ENCODE measurements around the gene GXYLT1.

GXYLT1 gene

DNA sequence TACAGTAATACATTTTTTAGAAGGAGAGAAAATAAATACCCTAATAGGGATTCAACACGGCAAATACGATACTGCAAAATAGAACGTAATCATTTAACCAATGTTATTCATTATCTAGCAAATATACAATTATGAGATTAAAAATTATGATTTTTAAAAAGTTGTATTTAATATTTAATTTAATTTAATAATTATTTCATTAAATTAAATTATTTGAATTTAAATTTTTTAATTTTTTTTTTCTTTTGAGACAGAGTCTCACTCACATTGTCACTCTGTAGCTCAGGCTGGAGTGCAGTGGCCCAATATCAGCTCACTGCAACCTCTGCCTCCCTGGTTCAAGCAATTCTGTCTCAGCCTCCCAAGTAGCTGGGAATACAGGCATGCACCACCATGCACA lies 42.0 kb downstream of the GXYLT1 start:
- no peak for FAIRE-seq
- no peak for DNase-seq (ENCODE audit: insufficient read length, low spot score)
- TF ChIP-seq, protein P1, sequence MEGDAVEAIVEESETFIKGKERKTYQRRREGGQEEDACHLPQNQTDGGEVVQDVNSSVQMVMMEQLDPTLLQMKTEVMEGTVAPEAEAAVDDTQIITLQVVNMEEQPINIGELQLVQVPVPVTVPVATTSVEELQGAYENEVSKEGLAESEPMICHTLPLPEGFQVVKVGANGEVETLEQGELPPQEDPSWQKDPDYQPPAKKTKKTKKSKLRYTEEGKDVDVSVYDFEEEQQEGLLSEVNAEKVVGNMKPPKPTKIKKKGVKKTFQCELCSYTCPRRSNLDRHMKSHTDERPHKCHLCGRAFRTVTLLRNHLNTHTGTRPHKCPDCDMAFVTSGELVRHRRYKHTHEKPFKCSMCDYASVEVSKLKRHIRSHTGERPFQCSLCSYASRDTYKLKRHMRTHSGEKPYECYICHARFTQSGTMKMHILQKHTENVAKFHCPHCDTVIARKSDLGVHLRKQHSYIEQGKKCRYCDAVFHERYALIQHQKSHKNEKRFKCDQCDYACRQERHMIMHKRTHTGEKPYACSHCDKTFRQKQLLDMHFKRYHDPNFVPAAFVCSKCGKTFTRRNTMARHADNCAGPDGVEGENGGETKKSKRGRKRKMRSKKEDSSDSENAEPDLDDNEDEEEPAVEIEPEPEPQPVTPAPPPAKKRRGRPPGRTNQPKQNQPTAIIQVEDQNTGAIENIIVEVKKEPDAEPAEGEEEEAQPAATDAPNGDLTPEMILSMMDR (IDR thresholded peaks at IDR 0.05; ENCODE audit: insufficient read depth, missing control alignments): no peak

DNA sequence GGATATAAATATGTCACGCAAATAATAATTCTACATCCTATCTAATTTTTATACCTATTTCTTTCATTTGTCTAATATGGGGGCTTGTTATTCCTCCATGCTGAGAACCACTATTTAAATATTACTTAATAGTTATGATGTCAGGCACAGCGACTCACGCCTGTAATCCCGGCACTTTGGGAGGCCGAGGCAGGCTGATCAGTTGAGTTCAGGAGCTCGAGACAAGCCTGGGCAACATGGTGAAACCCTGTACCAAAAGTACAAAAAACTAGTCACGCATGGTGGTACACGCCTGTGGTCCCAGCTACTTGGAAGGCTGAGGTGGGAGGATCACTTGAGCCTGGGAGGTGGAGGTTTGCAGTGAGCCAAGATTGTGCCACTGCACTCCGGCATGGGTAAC lies 45.2 kb downstream of the GXYLT1 start:
- DNase-seq (ENCODE audit: insufficient read length, low spot score) (no peak), FAIRE-seq (no peak)
- TF ChIP-seq, protein P1 (IDR thresholded peaks at IDR 0.05; ENCODE audit: insufficient read depth, missing control alignments): no peak

DNA sequence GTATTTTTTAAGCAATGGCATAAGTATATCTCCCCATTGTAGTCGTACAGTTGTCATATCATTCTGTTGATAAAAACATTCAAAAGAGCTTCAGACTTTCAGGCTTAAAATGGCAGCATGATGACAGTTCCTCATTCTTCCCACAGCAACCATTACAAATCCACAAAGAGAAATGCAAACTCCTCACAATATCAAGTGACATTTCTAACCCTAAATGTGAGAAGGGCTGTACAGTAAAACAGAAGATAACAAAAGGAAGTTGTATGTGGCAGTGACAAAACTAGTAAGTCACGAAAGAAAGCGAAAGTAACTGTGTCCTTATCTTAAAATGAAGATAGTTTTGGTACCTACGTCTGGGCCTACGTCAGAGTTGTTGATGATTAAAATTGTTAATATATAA lies 46.7 kb downstream of the GXYLT1 start:
- FAIRE-seq (peak; percentile 16), DNase-seq (ENCODE audit: insufficient read length, low spot score) (no peak)
- TF ChIP-seq, protein P1 (IDR thresholded peaks at IDR 0.05; ENCODE audit: insufficient read depth, missing control alignments): no peak

DNA sequence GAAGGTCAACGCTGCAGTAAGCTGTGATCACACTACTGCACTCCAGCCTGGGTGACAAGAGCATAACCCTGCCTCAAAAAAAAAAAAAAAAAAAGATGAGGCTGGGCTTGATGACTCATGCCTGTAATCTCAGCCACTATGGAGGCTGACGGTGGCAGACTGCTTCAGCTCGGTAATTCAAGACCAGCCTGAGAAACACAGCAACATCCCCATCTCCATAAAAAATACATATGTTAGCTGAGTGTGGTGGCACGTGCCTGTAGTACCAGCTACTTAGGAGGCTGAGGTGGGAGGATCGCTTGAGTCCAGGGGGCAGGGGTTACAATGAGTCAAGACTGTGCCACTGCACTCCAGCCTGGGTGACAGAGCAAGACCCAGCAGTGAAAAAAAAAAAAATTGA lies 50.4 kb downstream of the GXYLT1 start:
- no peak for FAIRE-seq
- TF ChIP-seq, protein P1 (IDR thresholded peaks at IDR 0.05; ENCODE audit: insufficient read depth, missing control alignments): no peak
- DNase-seq (ENCODE audit: insufficient read length, low spot score): no peak

GRCh38 chr12:42091769-42092168 lies 52.9 kb downstream of the GXYLT1 start:
- no peak for FAIRE-seq
- DNase-seq (ENCODE audit: insufficient read length, low spot score): no peak
- TF ChIP-seq, protein P1 (IDR thresholded peaks at IDR 0.05; ENCODE audit: insufficient read depth, missing control alignments): no peak

- FAIRE-seq: no peak
- DNase-seq (ENCODE audit: insufficient read length, low spot score): no peak
- TF ChIP-seq, protein P1 (IDR thresholded peaks at IDR 0.05; ENCODE audit: insufficient read depth, missing control alignments): no peak
Measured at GRCh38 chr12:42090899-42091298, 53.8 kb downstream of the GXYLT1 start.

GRCh38 chr12:42086031-42086430 lies 58.6 kb downstream of the GXYLT1 start:
- FAIRE-seq (no peak), DNase-seq (ENCODE audit: insufficient read length, low spot score) (no peak)
- TF ChIP-seq, protein P1 (IDR thresholded peaks at IDR 0.05; ENCODE audit: insufficient read depth, missing control alignments): no peak

Measured in D721Med (cell line).